Nephron (organoid): ENCODE results near the gene SLC19A2.

ENCODE experiments used
- H3K27ac Mint-ChIP-seq, 3 experiments: 2 replicates each; pipeline ENCODE4 v1.8.0; 2020; ENCODE audit warnings: mixed read lengths in 3 of 3, mild to moderate bottlenecking in 2 of 3, moderate library complexity in 1 of 3
- H3K27me3 Mint-ChIP-seq: 2 replicates; pipeline ENCODE4 v1.8.0; 2021; ENCODE audit warnings: low read depth, mild to moderate bottlenecking, moderate library complexity, mixed read lengths
- H3K36me3 Mint-ChIP-seq: 2 replicates; pipeline ENCODE4 v1.8.0; 2020; ENCODE audit warnings: low read depth, mixed read lengths
- H3K4me1 Mint-ChIP-seq: 2 replicates; pipeline ENCODE4 v1.8.0; 2020; ENCODE audit warnings: mixed read lengths
- H3K4me3 Mint-ChIP-seq, 3 experiments: 2 replicates each; pipeline ENCODE4 v1.8.0; 2020; ENCODE audit warnings: mild to moderate bottlenecking in 3 of 3, mixed read lengths in 3 of 3, moderate library complexity in 2 of 3
- H3K9me3 Mint-ChIP-seq: 2 replicates; pipeline ENCODE4 v1.8.0; 2020; ENCODE audit warnings: mixed read lengths
- CTCF ChIP-seq, 3 experiments: fragments of 200-600 bp; sonication (generic); IDR thresholded peaks; one replicate each; pipeline ENCODE4 v1.5.0; 2021; ENCODE audit warnings: antibody characterized with exemption in 3 of 3; ENCODE audit not compliant: unreplicated experiment in 3 of 3

Gene SLC19A2

GRCh38 chr1:169499807-169500206, 14.1 kb upstream of the SLC19A2 start:
- peaks cover 5% of the 10 kb centered on the region for H3K4me1 Mint-ChIP-seq
- TF ChIP-seq CTCF (IDR thresholded peaks at IDR 0.05; ENCODE audit: unreplicated experiment in 3 of 3): no peak
- no peaks in the 10 kb centered on the region for H3K36me3 Mint-ChIP-seq
- H3K9me3 Mint-ChIP-seq: peaks cover 4% of the 10 kb centered on the region
- H3K27ac Mint-ChIP-seq: no peak overlapping the region
- no peak overlapping the region for H3K4me3 Mint-ChIP-seq
- H3K27me3 Mint-ChIP-seq: peaks cover 4% of the 10 kb centered on the region

- H3K36me3 Mint-ChIP-seq: no peaks in the 10 kb centered on the region
- H3K9me3 Mint-ChIP-seq: peaks cover 4% of the 10 kb centered on the region
- no peak overlapping the region for H3K27ac Mint-ChIP-seq
- H3K4me1 Mint-ChIP-seq: peaks cover 5% of the 10 kb centered on the region
- peaks cover 4% of the 10 kb centered on the region for H3K27me3 Mint-ChIP-seq
- no peak for TF ChIP-seq CTCF (IDR thresholded peaks at IDR 0.05; ENCODE audit: unreplicated experiment in 3 of 3)
- H3K4me3 Mint-ChIP-seq: no peak overlapping the region
These were observed 11.6 kb upstream of the SLC19A2 start for GRCh38 chr1:169497317-169497716.

- Mint-ChIP-seq H3K36me3 (no peaks in the 10 kb centered on the region), H3K4me1 (peaks cover 5% of the 10 kb centered on the region), H3K27ac (peak overlapping the region in 1 of 3 experiments; percentile 43), H3K4me3 (no peak overlapping the region), H3K27me3 (peaks cover 4% of the 10 kb centered on the region), H3K9me3 (peaks cover 4% of the 10 kb centered on the region)
- TF ChIP-seq CTCF (IDR thresholded peaks at IDR 0.05; ENCODE audit: unreplicated experiment in 3 of 3): no peak
These were observed 10.2 kb upstream of the SLC19A2 start for GRCh38 chr1:169495916-169496315.

- H3K27me3 Mint-ChIP-seq: peaks cover 4% of the 10 kb centered on the region
- H3K36me3 Mint-ChIP-seq: no peaks in the 10 kb centered on the region
- H3K4me1 Mint-ChIP-seq: peaks cover 5% of the 10 kb centered on the region
- TF ChIP-seq CTCF (IDR thresholded peaks at IDR 0.05; ENCODE audit: unreplicated experiment in 3 of 3): no peak
- no peak overlapping the region for H3K27ac Mint-ChIP-seq
- no peaks in the 10 kb centered on the region for H3K9me3 Mint-ChIP-seq
- no peak overlapping the region for H3K4me3 Mint-ChIP-seq
These were observed 9.5 kb upstream of the SLC19A2 start for GRCh38 chr1:169495046-169495775.

GRCh38 chr1:169494343-169494742, 8.6 kb upstream of the SLC19A2 start:
- no peak overlapping the region for H3K4me3 Mint-ChIP-seq
- peaks cover 4% of the 10 kb centered on the region for H3K27me3 Mint-ChIP-seq
- no peaks in the 10 kb centered on the region for H3K9me3 Mint-ChIP-seq
- no peak overlapping the region for H3K27ac Mint-ChIP-seq
- H3K4me1 Mint-ChIP-seq: peaks cover 5% of the 10 kb centered on the region
- no peak for TF ChIP-seq CTCF (IDR thresholded peaks at IDR 0.05; ENCODE audit: unreplicated experiment in 3 of 3)
- H3K36me3 Mint-ChIP-seq: no peaks in the 10 kb centered on the region

GRCh38 chr1:169493251-169493650, 7.5 kb upstream of the SLC19A2 start:
- Mint-ChIP-seq H3K27me3 (peaks cover 1% of the 10 kb centered on the region), H3K4me3 (no peak overlapping the region), H3K9me3 (no peaks in the 10 kb centered on the region), H3K4me1 (no peaks in the 10 kb centered on the region), H3K27ac (no peak overlapping the region), H3K36me3 (no peaks in the 10 kb centered on the region)
- TF ChIP-seq CTCF (IDR thresholded peaks at IDR 0.05; ENCODE audit: unreplicated experiment in 3 of 3): no peak
